Measurements from ENCODE around the gene EIF4H. TPM values are rescaled to one million over a fixed set of nuclear protein-coding genes. Genes with fewer than 3 reads are reported as not detected.

EIF4H gene
- total and polyA plus RNA-seq, 9 of the 15 experiments (the other 6 are each of a cell fraction or from before 2014, with no cell fraction given), result 11.0 to 435 (median 319) TPM

- TF ChIP-seq HMBOX1 (IDR thresholded peaks at IDR 0.05), result no peak
- TF ChIP-seq FOXJ2 (tag; IDR thresholded peaks at IDR 0.05), result 0 out of 2 replicates have a peak, but pooled peaks have one; percentile 64
- TF ChIP-seq CUX1 (CRISPR knock-in tag; IDR thresholded peaks at IDR 0.05), result no peak; the same call in 1 of the 2 replicates
- no peak for TF ChIP-seq ZKSCAN8 (CRISPR knock-in tag; IDR thresholded peaks at IDR 0.05)
- 0 out of 2 replicates have a peak, but pooled peaks have one; percentile 35 for TF ChIP-seq XRCC5 (IDR thresholded peaks at IDR 0.05; ENCODE audit: low read depth, low read length)
- no peak for TF ChIP-seq GTF3C2 (IDR thresholded peaks at IDR 0.05; ENCODE audit: borderline replicate concordance, extremely low read depth, insufficient read length)
- TF ChIP-seq SMARCA5 (IDR thresholded peaks at IDR 0.05), result no peak
- TF ChIP-seq HOXB6 (CRISPR knock-in tag; IDR thresholded peaks at IDR 0.05; ENCODE audit: borderline replicate concordance), result no peak
- TF ChIP-seq ZNF518B (CRISPR knock-in tag; IDR thresholded peaks at IDR 0.05), result no peak
- TF ChIP-seq CHCHD3 (CRISPR knock-in tag; IDR thresholded peaks at IDR 0.05), result no peak
- peak; percentile 76; the same call in 1 of the 2 replicates for TF ChIP-seq JUN (IDR thresholded peaks at IDR 0.05; ENCODE audit: borderline replicate concordance, low read depth, low read length)
- TF ChIP-seq JUN (CRISPR knock-in tag; IDR thresholded peaks at IDR 0.05; ENCODE audit: borderline replicate concordance), result peak; percentile 99
- peak; percentile 37 for TF ChIP-seq TAF9B (IDR thresholded peaks at IDR 0.05; ENCODE audit: partially characterized antibody)
- TF ChIP-seq ZNF507 (tag; conservative IDR thresholded peaks at IDR 0.05), result no peak; the same call in 1 of the 2 replicates
These were observed at the start of gene EIF4H (continued) for GRCh38 chr7:74173866-74174605.

All from K562 (cell line).